ENCODE results near the gene TGFBR3L. TPM values are rescaled to one million over a fixed set of nuclear protein-coding genes. Genes with fewer than 3 reads are reported as not detected.
A peak's percentile ranks its signal among the peaks of the same experiment; 100 is the strongest.
"Not testable (repeated sequence)": the region's sequence is repeated elsewhere in the genome, so short reads cannot be mapped to it uniquely, and the experiment has no call there.

TGFBR3L gene
- total RNA-seq, 4 donors from 2014 or later, result not detected

DNA sequence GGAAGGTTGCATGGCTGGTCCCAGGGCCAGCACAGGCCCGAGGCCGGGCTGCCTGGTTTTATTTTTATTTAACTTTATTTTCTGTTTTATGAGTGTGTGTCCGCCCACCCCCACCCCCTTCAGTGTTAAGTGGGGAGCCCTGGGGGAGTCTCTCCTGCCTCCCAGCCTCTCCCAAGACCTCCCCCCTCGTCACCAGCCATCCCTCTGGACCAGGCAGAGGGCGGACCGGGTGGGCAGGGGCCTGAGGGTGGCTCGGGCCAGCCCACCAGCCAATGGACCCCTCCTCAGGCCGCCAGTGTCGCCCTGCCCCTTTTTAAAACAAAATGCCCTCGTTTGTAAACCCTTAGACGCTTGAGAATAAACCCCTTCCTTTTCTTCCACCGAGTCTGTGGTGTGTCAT lies 531 bp upstream of the TGFBR3L start:
- no peak for DNase-seq (ENCODE audit: low spot score)
- ATAC-seq (ENCODE audit: low FRiP score), result no peak
- TF ChIP-seq, protein P1, sequence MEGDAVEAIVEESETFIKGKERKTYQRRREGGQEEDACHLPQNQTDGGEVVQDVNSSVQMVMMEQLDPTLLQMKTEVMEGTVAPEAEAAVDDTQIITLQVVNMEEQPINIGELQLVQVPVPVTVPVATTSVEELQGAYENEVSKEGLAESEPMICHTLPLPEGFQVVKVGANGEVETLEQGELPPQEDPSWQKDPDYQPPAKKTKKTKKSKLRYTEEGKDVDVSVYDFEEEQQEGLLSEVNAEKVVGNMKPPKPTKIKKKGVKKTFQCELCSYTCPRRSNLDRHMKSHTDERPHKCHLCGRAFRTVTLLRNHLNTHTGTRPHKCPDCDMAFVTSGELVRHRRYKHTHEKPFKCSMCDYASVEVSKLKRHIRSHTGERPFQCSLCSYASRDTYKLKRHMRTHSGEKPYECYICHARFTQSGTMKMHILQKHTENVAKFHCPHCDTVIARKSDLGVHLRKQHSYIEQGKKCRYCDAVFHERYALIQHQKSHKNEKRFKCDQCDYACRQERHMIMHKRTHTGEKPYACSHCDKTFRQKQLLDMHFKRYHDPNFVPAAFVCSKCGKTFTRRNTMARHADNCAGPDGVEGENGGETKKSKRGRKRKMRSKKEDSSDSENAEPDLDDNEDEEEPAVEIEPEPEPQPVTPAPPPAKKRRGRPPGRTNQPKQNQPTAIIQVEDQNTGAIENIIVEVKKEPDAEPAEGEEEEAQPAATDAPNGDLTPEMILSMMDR (IDR thresholded peaks at IDR 0.05), result no peak

DNA sequence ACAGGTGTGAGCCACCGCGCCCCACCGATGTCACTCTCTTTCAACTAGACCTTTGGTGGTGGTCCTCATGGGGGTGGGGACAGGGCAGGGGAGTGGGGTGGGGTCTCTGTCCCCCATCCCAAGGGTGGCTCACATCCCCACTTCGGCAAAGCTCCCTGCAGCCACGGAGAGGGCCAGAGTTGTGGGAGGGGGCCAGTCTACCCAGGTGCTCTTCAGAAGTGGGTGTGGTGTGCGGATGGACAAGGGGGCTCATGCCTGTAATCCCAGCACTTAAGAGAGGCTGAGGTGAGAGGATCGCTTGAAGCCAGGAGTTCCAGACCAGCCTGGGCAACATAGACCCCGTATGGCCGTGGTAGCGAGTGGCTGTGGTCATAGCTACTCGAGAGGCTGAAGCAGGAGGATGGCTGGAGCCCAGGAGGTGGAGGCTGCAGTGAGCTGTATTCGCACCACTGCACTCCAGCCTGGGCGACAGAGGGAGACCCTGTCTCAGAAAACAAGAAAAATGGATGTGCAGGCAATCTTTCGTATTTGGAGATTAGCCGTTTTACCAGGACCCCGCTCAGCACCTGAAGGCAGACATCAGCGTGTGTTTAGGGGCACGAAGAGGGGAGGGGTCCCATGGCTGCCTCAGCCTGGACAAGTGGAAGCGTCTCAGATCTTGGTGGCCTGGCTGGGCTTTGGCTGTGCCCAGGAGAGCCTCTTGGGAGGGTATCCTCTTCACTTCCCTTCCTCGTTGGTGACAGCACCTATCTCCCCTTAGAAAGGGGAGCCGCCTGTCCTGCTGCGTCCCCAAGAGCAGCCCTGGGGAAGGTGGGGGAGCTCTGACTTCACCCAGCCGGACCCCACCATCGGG lies 846 bp downstream of the TGFBR3L start:
- TF ChIP-seq, protein P1 (IDR thresholded peaks at IDR 0.05), result no peak
- ATAC-seq (ENCODE audit: low FRiP score) (no peak), DNase-seq (ENCODE audit: low spot score) (no peak)

DNA sequence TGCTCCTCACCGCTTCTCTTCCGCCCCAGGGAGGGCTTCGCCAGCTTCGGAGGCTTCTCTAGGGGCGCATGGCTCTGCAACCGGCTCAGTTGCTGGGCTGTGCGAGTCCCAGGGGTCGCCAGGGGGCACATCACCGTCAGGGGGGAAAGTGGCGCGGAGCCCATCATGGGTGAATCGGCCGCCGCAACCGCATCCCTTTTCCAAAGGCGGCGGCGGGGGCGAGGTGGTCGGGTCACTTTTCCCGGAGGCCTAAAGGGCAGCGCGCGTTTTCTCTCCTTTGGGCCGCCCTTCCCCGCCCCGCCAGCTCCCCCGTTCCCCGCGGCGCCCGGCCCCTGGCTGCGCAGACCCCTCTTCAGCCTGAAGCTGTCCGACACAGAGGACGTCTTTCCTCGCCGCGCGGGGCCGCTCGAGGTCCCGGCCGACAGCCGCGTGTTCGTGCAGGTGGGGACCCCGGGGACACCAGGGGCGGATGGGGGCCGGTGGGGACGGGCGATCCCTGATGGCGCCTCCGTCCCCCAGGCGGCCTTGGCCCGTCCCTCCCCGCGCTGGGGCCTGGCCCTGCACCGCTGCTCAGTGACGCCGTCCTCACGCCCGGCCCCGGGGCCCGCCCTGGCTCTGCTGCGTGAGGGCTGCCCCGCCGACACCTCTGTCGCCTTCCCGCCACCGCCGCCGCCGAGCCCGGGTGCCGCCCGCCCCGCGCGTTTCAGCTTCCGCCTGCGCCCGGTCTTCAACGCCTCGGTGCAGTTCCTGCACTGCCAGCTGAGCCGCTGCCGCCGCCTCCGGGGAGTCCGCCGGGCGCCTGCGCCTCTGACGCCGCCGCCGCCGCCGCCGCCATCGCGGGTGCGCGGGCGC lies 1.7 kb downstream of the TGFBR3L start:
- TF ChIP-seq, protein P1 (IDR thresholded peaks at IDR 0.05), result no peak
- no peak for ATAC-seq (ENCODE audit: low FRiP score)
- no peak for DNase-seq (ENCODE audit: low spot score)

DNA sequence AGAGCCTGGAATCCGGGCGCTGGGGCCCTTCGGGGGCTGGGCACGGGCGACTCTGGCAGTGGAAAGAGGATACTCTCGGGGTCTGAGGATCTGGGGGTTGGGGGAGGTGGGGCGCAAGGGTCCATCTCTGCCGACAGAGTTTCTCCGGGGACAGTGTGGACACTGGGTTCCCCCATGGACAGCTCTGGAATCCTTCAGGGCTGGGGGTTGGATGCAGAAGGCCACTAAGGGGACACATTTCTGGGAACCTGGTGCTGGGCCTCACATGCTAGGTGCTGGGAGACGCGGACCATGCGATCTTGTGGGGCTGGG lies 2.3 kb downstream of the TGFBR3L start:
- ATAC-seq (ENCODE audit: low FRiP score) (no peak), DNase-seq (ENCODE audit: low spot score) (no peak)
- TF ChIP-seq, protein P1 (IDR thresholded peaks at IDR 0.05), result no peak

DNA sequence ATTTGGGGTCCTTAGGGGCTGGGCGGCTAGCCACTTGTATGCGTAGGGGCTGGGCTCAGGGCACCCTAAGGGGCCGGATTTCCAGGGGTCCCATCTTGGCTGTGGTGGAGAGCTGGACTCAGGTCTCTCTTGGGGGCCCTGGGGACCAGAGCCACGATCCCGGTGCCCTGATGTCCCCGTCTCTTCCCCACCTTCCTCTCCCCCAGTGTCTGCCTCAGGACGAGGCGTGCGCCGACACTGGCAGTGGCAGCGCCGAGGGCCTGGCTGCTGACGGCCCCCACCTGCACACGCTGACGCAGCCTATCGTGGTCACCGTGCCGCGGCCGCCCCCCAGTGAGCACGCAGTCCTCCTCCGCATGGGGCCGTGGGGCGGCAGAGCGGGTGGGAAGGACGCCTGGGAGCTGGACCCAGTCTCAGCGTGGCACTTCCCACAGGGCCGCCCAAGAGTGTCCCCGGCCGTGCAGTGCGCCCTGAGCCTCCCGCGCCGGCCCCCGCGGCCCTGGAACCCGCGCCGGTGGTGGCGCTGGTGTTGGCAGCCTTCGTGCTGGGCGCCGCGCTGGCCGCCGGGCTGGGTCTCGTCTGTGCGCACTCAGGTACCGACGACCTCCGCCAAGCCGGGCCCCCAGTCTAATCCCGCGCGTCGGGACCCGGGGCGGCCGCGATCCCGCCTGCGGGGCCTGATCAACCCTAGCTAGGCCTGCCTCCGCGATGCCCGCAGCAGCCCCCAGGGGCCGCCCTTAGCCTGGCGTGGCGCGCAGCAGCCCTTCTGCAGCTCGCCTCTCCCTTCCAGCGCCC lies 2.8 kb downstream of the TGFBR3L start:
- no peak for ATAC-seq (ENCODE audit: low FRiP score)
- TF ChIP-seq, protein P1 (IDR thresholded peaks at IDR 0.05), result peak in 1 of 3 donors; percentile 7
- DNase-seq (ENCODE audit: low spot score), result no peak

DNA sequence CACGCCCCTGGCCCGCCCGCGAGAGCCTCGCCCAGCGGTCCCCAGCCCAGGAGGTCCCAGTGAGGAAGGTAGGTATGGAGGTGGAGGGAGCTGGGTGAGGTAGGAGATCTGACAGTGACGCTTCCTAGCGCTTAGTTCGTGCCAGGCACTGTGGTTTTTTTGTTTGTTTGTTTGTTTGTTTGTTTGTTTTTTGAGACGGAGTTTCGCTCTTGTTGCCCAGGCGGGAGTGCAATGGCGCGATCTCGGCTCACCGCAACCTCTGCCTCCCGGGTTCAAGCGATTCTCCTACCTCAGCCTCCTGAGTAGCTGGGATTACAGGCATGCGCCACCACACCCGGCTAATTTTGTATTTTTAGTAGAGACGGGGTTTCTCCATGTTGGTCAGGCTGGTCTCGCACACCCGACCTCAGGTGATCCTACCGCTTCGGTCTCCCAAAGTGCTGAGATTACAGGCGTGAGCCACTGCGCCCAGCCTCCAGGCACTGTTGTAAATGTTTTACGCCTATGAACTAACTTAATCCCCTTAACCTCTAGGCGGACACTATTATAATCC lies 3.5 kb downstream of the TGFBR3L start:
- DNase-seq (ENCODE audit: low spot score); ATAC-seq (ENCODE audit: low FRiP score): not testable (repeated sequence)

Data from omental fat pad (tissue), 4 donors.